Measurements from ENCODE around the gene TMEM131L.

- TF ChIP-seq CHD2 (IDR thresholded peaks at IDR 0.05; ENCODE audit: low read length, partially characterized antibody), result no peak
- TF ChIP-seq MAX (IDR thresholded peaks at IDR 0.05), result no peak
- no peak for TF ChIP-seq PHF8 (IDR thresholded peaks at IDR 0.05; ENCODE audit: borderline replicate concordance, low read depth)
- TF ChIP-seq POLR2A (IDR thresholded peaks at IDR 0.05; ENCODE audit: low read length), result no peak
- TF ChIP-seq REST (IDR thresholded peaks at IDR 0.05), result no peak
- no peak for TF ChIP-seq E2F6 (IDR thresholded peaks at IDR 0.05; ENCODE audit: borderline replicate concordance, low read depth)
- no peak for TF ChIP-seq EP300 (IDR thresholded peaks at IDR 0.05)
- no peak for TF ChIP-seq RFX5 (IDR thresholded peaks at IDR 0.05)
These were observed 127.0 kb downstream of the TMEM131L start for GRCh38 chr4:153593161-153593560.

Data from A549 (cell line).